ENCODE data around the gene SAPCD2. TPM values are rescaled to one million over a fixed set of nuclear protein-coding genes. Genes with fewer than 3 reads are reported as not detected.
A peak's percentile ranks its signal among the peaks of the same experiment; 100 is the strongest.

The SAPCD2 gene
- total RNA-seq, 1 donor from 2014 or later, result 2.7 TPM

- Histone ChIP-seq H3K36me3 (peaks cover 0 to 7% of the 10 kb centered on the region in 2 donors), H3K9me3 (no peaks in the 10 kb centered on the region), H3K4me3 (peak overlapping the region; percentile 48 to 63), H3K4me1 (peaks cover 36% of the 10 kb centered on the region), H3K27me3 (no peaks in the 10 kb centered on the region), H3K27ac (no peak overlapping the region)
- intact Hi-C loops (cut with DNase I), result no loop called here
- no peak for DNase-seq (ENCODE audit: extremely low spot score in 2 of 2)
- TF ChIP-seq POLR2AphosphoS5 (IDR thresholded peaks at IDR 0.05; ENCODE audit: insufficient read depth in 1 of 2, low read depth in 1 of 2), result no peak
Observed at GRCh38 chr9:137044037-137044436, 26.3 kb downstream of the SAPCD2 start.

- Histone ChIP-seq H3K27me3 (no peaks in the 10 kb centered on the region), H3K36me3 (peaks cover 0 to 7% of the 10 kb centered on the region in 2 donors), H3K27ac (no peak overlapping the region), H3K4me1 (peaks cover 30% of the 10 kb centered on the region), H3K9me3 (no peaks in the 10 kb centered on the region), H3K4me3 (peak overlapping the region; percentile 48 to 63)
- intact Hi-C loops (cut with DNase I), result no loop called here
- TF ChIP-seq POLR2A (IDR thresholded peaks at IDR 0.05), result no peak
- no peak for TF ChIP-seq CTCF (IDR thresholded peaks at IDR 0.05)
- no peak for TF ChIP-seq POLR2AphosphoS5 (IDR thresholded peaks at IDR 0.05; ENCODE audit: insufficient read depth in 1 of 2, low read depth in 1 of 2)
- DNase-seq (ENCODE audit: extremely low spot score in 2 of 2), result no peak
Observed at GRCh38 chr9:137042751-137043727, 27.3 kb downstream of the SAPCD2 start.

- TF ChIP-seq POLR2A (IDR thresholded peaks at IDR 0.05) (no peak), POLR2AphosphoS5 (IDR thresholded peaks at IDR 0.05; ENCODE audit: insufficient read depth in 1 of 2, low read depth in 1 of 2) (no peak), CTCF (IDR thresholded peaks at IDR 0.05) (no peak)
- H3K4me3 ChIP-seq, result peak overlapping the region in 1 of 2 donors; percentile 10
- no peaks in the 10 kb centered on the region for H3K9me3 ChIP-seq
- peaks cover 0 to 7% of the 10 kb centered on the region in 2 donors for H3K36me3 ChIP-seq
- no peaks in the 10 kb centered on the region for H3K27me3 ChIP-seq
- no peak for DNase-seq (ENCODE audit: extremely low spot score in 2 of 2)
- peaks cover 22% of the 10 kb centered on the region for H3K4me1 ChIP-seq
- no peak overlapping the region for H3K27ac ChIP-seq
- intact Hi-C loops (cut with DNase I), result no loop called here
Observed at GRCh38 chr9:137041124-137041523, 29.2 kb downstream of the SAPCD2 start.

GRCh38 chr9:137040568-137040967 lies 29.8 kb downstream of the SAPCD2 start:
- Histone ChIP-seq H3K27me3 (no peaks in the 10 kb centered on the region), H3K27ac (no peak overlapping the region), H3K4me1 (peaks cover 21% of the 10 kb centered on the region), H3K4me3 (no peak overlapping the region), H3K36me3 (peaks cover 0 to 7% of the 10 kb centered on the region in 2 donors), H3K9me3 (no peaks in the 10 kb centered on the region)
- TF ChIP-seq POLR2A (IDR thresholded peaks at IDR 0.05), result no peak
- TF ChIP-seq CTCF (IDR thresholded peaks at IDR 0.05), result no peak
- TF ChIP-seq POLR2AphosphoS5 (IDR thresholded peaks at IDR 0.05; ENCODE audit: insufficient read depth in 1 of 2, low read depth in 1 of 2), result no peak
- intact Hi-C loops (cut with DNase I), result no loop called here
- no peak for DNase-seq (ENCODE audit: extremely low spot score in 2 of 2)

- H3K27me3 ChIP-seq, result no peaks in the 10 kb centered on the region
- TF ChIP-seq POLR2A (IDR thresholded peaks at IDR 0.05) (no peak), CTCF (IDR thresholded peaks at IDR 0.05) (no peak), POLR2AphosphoS5 (IDR thresholded peaks at IDR 0.05; ENCODE audit: insufficient read depth in 1 of 2, low read depth in 1 of 2) (no peak)
- no peaks in the 10 kb centered on the region for H3K9me3 ChIP-seq
- peaks cover 0 to 7% of the 10 kb centered on the region in 2 donors for H3K36me3 ChIP-seq
- no peak overlapping the region for H3K4me3 ChIP-seq
- no peak overlapping the region for H3K27ac ChIP-seq
- H3K4me1 ChIP-seq, result peaks cover 22% of the 10 kb centered on the region
- no peak for DNase-seq (ENCODE audit: extremely low spot score in 2 of 2)
- intact Hi-C loops (cut with DNase I), result no loop called here
Observed at GRCh38 chr9:137039611-137040366, 30.6 kb downstream of the SAPCD2 start.
